Muscle of leg (tissue), 11 donors: ENCODE data around the gene BRD4. TPM values are rescaled to one million over a fixed set of nuclear protein-coding genes. Genes with fewer than 3 reads are reported as not detected.
"Not testable (repeated sequence)": the region's sequence is repeated elsewhere in the genome, so short reads cannot be mapped to it uniquely, and the experiment has no call there.

Experiments used
- DNase-seq: peaks from one replicate; pipeline ENCODE4 v3.0.0; 2013
- H3K27ac ChIP-seq: one replicate; pipeline ENCODE4 v1.5.1; 2013; ENCODE audit warnings: mild to moderate bottlenecking, low read length, control low read depth
- H3K27me3 ChIP-seq: one replicate; pipeline ENCODE4 v1.6.1; 2013; ENCODE audit warnings: low read length; ENCODE audit not compliant: control insufficient read depth, insufficient read depth
- H3K36me3 ChIP-seq: one replicate; pipeline ENCODE4 v1.6.1; 2013; ENCODE audit warnings: low read length; ENCODE audit not compliant: control insufficient read depth, insufficient read depth
- H3K4me1 ChIP-seq: one replicate; pipeline ENCODE4 v1.6.1; 2013; ENCODE audit warnings: low read length; ENCODE audit not compliant: control insufficient read depth, insufficient read depth
- H3K4me3 ChIP-seq: one replicate; pipeline ENCODE4 v1.5.1; 2013; ENCODE audit warnings: low read length, control low read depth
- H3K9me3 ChIP-seq: replicated peaks from 2 replicates; pipeline ENCODE4 v1.6.1; 2013; ENCODE audit warnings: low read depth, low read length; ENCODE audit not compliant: control insufficient read depth
- WGBS: methylation state at CpG from one replicate; pipeline ENCODE4 v1.1.5; 2013; ENCODE audit warnings: missing lambda C conversion rate; ENCODE audit not compliant: insufficient coverage; 5-methylcytosine and 5-hydroxymethylcytosine counted together
- polyA plus RNA-seq, 8 donors: library from polyadenylated mRNA; unstranded; fragments of 120-200 nt; gene quantifications; one replicate each; pipeline versions ENCODE4 v1.2.1 to v1.2.3, GENCODE V29; 2013; ENCODE audit warnings: inconsistent platforms in 1 of 8, low replicate concordance in 1 of 8; ENCODE audit not compliant: insufficient read length in 8 of 8, insufficient read depth in 1 of 8
- total RNA-seq: library from RNA; stranded (reverse); fragments of 120-200 nt; gene quantifications from one replicate; pipeline ENCODE4 v1.2.4, GENCODE V29; 2013

Gene BRD4
- total and polyA plus RNA-seq, 9 donors: 14.5 to 51.5 (median 37.8) TPM

DNA sequence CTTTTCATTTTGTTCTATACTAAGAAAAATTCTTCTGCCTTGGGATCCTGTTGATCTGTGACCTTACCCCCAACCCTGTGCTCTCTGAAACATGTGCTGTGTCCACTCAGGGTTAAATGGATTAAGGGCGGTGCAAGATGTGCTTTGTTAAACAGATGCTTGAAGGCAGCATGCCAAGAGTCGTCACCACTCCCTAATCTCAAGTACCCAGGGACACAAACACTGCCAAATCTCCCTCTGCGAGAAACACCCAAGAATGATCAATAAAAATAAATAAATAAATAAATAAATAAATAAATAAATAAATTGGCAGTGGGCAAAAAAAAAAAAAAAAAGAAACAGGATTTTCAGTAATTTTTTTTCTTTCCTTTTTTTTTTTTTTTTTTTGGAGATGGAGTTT lies 31.5 kb upstream of the BRD4 start:
- peak; percentile 49 for DNase-seq
- peaks cover 59% of the 10 kb centered on the region for H3K36me3 ChIP-seq
- H3K27ac ChIP-seq, H3K27me3 ChIP-seq, H3K4me3 ChIP-seq, H3K4me1 ChIP-seq, H3K9me3 ChIP-seq: not testable (repeated sequence)
- no CpG with 5 or more reads among the region's 3 CpGs for WGBS

DNA sequence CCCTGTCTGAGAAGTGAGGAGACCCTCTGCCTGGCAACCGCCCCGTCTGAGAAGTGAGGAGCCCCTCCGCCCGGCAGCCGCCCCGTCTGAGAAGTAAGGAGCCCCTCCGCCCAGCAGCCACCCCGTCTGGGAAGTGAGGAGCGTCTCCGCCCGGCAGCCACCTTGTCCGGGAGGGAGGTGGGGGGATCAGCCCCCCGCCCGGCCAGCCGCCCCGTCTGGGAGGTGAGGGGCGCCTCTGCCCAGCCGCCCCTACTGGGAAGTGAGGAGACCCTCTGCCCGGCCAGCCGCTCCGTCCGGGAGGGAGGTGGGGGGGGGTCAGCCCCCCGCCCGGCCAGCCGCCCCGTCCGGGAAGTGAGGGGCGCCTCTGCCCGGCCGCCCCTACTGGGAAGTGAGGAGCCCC lies 30.7 kb upstream of the BRD4 start:
- not testable (repeated sequence) for H3K9me3 ChIP-seq, H3K4me1 ChIP-seq, H3K27ac ChIP-seq, H3K27me3 ChIP-seq, DNase-seq, H3K4me3 ChIP-seq
- peaks cover 59% of the 10 kb centered on the region for H3K36me3 ChIP-seq
- 94% methylated on average over 7 of the region's 30 CpGs for WGBS

DNA sequence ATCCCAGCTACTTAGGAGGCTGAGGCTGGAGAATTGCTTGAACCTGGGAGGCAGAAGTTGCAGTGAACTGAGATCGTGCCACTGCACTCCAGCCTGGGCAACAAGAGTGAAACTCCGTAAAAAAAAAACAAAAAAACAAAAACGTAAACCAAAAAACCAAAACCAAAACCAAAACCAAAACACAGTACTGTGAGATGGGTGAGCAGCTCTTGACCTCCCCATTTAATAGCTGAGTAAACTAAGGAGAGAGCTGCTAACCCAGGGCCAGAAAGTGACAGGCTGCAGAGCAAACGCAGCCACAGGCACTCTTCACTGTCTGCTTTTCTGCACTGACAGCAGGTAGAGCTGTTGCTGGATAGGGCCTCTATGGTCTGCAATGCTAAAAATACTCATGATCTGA lies 27.7 kb upstream of the BRD4 start:
- WGBS: 89% methylated on average over 1 of the region's 4 CpGs
- not testable (repeated sequence) for H3K27ac ChIP-seq, H3K27me3 ChIP-seq, DNase-seq, H3K4me3 ChIP-seq, H3K9me3 ChIP-seq, H3K4me1 ChIP-seq
- H3K36me3 ChIP-seq: peaks cover 59% of the 10 kb centered on the region

DNA sequence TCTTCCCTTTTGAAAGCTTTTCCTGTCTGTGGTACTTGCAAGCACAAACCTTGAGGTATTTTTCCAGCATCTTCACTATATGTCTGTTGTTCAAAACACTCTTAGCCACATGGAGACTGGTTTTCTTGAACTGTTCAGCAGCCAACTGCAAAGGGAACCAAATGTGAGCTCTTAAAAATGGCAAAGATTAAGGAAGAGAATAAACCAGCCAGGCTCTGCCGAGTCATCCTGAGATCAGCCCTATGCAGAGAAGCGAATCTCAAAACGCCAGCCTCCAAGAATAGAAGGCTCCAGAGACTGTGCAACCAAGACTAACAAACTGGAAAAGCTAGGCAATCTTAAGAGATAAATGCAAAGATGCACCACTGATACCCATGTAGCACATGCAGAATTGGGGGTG lies 26.6 kb upstream of the BRD4 start:
- Histone ChIP-seq H3K27ac (no peak overlapping the region), H3K9me3 (no peaks in the 10 kb centered on the region), H3K4me1 (no peaks in the 10 kb centered on the region), H3K36me3 (peaks cover 63% of the 10 kb centered on the region), H3K27me3 (no peaks in the 10 kb centered on the region), H3K4me3 (no peak overlapping the region)
- 83% methylated on average over 1 of the region's 3 CpGs for WGBS
- DNase-seq: no peak

DNA sequence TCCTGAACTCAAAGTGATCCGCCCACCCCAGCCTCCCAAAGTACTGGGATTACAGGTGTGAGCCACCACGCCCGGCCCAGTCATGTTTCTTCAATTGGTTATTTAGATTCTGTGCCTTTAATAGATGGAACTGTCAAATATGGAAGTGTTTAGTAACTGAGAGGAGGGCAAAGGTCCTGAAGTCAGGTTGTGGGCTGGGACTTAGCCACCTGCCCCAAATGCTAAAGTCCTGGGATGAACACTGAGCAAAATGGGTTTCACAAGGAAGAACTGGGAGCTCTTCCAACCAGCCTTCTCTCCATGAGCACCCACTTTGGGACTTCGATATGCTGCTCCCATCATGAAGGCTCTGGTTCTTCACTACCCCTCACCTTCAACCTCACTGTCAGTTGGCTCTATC lies 25.6 kb upstream of the BRD4 start:
- Histone ChIP-seq H3K4me3 (no peak overlapping the region), H3K36me3 (peaks cover 68% of the 10 kb centered on the region), H3K27me3 (no peaks in the 10 kb centered on the region), H3K4me1 (no peaks in the 10 kb centered on the region), H3K27ac (no peak overlapping the region), H3K9me3 (no peaks in the 10 kb centered on the region)
- DNase-seq: no peak
- 100% methylated on average over 1 of the region's 4 CpGs for WGBS

DNA sequence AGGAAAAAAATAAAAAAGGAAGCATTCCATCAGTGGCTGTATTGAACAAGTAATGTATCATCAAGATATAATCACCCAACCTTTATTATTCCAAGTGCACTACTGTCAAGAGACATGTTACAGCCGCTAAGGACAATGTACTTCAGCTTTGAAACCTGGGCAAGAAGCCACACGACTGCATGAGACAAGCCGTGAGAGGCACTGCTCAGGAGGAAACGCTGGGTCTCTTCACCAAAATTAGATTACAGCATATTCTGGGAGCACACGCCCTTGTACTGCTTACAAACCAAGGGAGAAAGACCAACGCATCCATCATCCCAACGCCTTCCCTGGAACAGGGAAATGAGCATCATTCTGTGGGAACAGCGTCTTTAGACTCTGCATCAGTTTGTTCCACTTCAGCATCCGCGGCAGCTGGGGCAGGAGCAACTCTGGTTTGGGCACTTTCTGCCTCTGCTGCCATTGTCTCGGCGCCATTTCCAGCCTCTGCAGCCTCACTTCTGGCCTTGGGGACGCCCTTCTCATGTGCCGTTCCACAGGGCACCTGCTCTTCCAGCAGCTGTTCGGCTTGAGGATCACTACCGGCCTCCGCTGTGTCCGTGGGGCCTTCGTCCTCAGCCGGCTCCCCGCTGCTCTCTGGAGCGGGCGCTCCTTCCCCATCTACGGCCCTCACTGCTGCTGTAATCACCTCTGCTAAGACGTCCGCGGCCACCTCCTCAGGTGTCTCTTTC lies 22.4 kb upstream of the BRD4 start:
- H3K27ac ChIP-seq: no peak overlapping the region
- 79% methylated on average over 24 of the region's 27 CpGs for whole genome bisulfite sequencing

DNA sequence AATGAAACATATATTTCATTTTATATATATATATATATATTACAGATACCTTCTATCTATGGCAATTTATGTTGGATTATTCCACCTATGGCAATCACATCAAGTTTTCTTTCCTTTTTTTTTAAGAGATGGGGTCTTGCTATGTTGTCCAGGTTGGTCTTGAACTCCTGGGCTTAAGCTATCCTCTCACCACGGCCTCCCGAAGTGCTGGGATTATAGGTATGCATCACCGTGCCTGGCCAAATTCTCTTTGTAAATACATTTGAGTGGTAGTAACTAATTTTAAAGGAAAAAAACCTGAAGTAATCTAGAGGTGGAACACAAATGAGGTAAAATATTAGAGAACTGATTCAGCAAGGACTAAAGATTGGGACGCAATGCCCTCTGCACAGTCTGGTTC lies 21.6 kb upstream of the BRD4 start:
- Histone ChIP-seq H3K4me1 (no peaks in the 10 kb centered on the region), H3K27ac (no peak overlapping the region), H3K27me3 (no peaks in the 10 kb centered on the region), H3K4me3 (no peak overlapping the region), H3K36me3 (peaks cover 40% of the 10 kb centered on the region), H3K9me3 (no peaks in the 10 kb centered on the region)
- DNase-seq: no peak
- WGBS: 100% methylated on average over 1 of the region's 4 CpGs

More for the DNA sequence above, 22.4 kb upstream of the BRD4 start:
- no peaks in the 10 kb centered on the region for H3K27me3 ChIP-seq
- no peaks in the 10 kb centered on the region for H3K9me3 ChIP-seq
- no peak overlapping the region for H3K4me3 ChIP-seq
- DNase-seq: peak; percentile 34
- peaks cover 47% of the 10 kb centered on the region for H3K36me3 ChIP-seq
- H3K4me1 ChIP-seq: no peaks in the 10 kb centered on the region

DNA sequence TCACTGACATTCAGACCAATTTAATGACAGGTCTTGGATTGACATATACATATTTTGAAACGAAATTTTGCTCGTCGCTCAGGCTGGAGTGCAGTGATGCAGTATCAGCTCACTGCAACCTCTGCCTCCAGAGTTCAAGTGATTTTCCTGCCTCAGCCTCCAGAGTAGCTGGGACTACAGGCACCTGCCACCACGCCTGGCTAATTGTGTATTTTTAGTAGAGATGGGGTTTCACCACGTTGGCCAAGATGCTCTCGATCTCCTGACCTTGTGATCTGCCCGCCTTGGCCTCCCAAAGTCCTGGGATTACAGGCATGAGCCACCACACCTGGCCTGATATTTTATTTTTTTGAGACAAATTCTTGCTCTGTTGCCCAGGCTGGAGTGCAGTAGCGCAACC lies 20.2 kb upstream of the BRD4 start:
- 90% methylated on average over 8 of the region's 8 CpGs for WGBS
- not testable (repeated sequence) for DNase-seq, H3K27me3 ChIP-seq, H3K27ac ChIP-seq, H3K4me3 ChIP-seq, H3K9me3 ChIP-seq, H3K4me1 ChIP-seq
- H3K36me3 ChIP-seq: peaks cover 30% of the 10 kb centered on the region

DNA sequence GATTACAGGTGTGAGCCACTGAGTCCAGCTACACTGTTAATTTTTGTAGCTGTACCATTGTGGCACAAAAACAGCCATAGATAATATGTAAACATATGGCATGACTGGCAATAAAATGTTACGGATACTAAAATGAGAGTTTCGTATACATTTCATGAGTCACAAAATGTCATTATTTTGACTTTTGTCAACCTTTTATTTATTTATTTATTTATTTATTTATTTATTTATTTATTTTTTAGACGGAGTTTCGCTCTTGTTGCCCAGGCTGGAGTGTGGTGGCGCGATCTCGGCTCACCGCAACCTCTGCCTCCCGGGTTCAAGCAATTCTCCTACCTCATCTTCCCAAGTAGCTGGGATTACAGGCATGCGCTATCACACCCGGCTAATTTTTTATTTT lies 9.0 kb upstream of the BRD4 start:
- H3K36me3 ChIP-seq, DNase-seq: not testable (repeated sequence)
- WGBS: no CpG with 5 or more reads among the region's 11 CpGs

DNA sequence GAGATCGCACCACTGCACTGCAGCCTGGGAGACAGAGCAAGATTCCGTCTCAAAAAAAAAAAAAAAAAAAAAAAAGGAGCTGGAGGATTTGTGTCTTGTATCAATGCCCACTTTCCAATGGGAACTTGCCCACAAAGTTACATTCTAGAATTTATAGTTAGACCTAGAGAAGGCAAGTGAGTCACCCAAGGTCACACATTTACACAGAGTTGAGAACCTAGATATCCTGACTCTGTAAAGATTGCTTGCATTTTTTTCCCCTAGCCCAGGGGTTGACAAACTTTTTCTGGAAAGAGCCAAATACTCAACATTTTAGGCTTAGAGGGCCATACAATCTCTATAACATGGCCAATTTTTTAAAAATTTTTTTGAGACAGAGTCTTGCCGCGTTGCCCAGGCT lies 7.7 kb upstream of the BRD4 start:
- 100% methylated on average over 2 of the region's 4 CpGs for WGBS
- Histone ChIP-seq H3K4me1 (no peaks in the 10 kb centered on the region), H3K4me3 (no peak overlapping the region), H3K36me3 (peaks cover 4% of the 10 kb centered on the region), H3K27me3 (no peaks in the 10 kb centered on the region), H3K27ac (no peak overlapping the region), H3K9me3 (no peaks in the 10 kb centered on the region)
- DNase-seq: no peak

More for the DNA sequence above, 9.0 kb upstream of the BRD4 start:
- H3K27ac ChIP-seq, H3K9me3 ChIP-seq, H3K27me3 ChIP-seq, H3K4me1 ChIP-seq, H3K4me3 ChIP-seq: not testable (repeated sequence)

DNA sequence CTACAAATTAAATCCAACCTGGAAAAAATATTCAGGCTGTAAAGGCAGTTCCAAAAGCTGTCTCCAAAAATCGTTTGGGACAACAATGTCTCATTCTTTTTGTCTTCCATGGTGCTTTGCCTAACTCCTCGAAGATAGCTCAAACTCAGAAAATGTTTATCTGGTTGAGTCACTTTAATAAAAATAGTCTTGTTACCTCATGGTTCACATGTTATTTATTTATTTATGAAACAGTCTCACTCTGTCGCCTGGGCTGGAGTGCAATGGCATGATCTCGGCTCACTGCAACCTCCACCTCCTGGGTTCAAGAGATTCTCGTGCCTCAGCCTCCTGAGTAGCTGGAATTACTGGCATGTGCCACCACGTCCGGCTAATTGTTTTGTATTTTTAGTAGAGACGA lies 4.9 kb upstream of the BRD4 start:
- Histone ChIP-seq H3K27me3 (no peaks in the 10 kb centered on the region), H3K4me3 (no peak overlapping the region), H3K9me3 (no peaks in the 10 kb centered on the region), H3K4me1 (peaks cover 7% of the 10 kb centered on the region), H3K36me3 (peaks cover 2% of the 10 kb centered on the region), H3K27ac (no peak overlapping the region)
- 100% methylated on average over 1 of the region's 8 CpGs for WGBS
- no peak for DNase-seq
